Psoas muscle (tissue), 8 donors: ENCODE data around the gene UMODL1. TPM values are rescaled to one million over a fixed set of nuclear protein-coding genes. Genes with fewer than 3 reads are reported as not detected.

Experiments used
- ATAC-seq, 4 donors: fragments of 200-7000 bp; cut with Tn5 transposase; one replicate each; pipeline ENCODE4 v1.9.1; 2020; ENCODE audit warnings: moderate library complexity in 3 of 4, mild to moderate bottlenecking in 2 of 4
- DNase-seq, 2 donors: peaks; one replicate each; pipeline ENCODE4 v3.0.0-alpha.2; 2020
- H3K27ac ChIP-seq: fragments of 200-600 bp; one replicate; pipeline ENCODE4 v1.8.0; 2022
- H3K27me3 ChIP-seq, 3 donors: fragments of 200-600 bp in 1 of 3; one replicate each; pipeline versions ENCODE4 v1.6.1 to v1.8.0; 2013 to 2022; ENCODE audit warnings: low read length in 2 of 3, mild to moderate bottlenecking in 2 of 3, moderate library complexity in 1 of 3; ENCODE audit not compliant: insufficient read depth in 3 of 3
- H3K36me3 ChIP-seq, 2 donors: fragments of 200-600 bp in 1 of 2; one replicate each; pipeline versions ENCODE4 v1.6.1 to v1.8.0; 2013 to 2022; ENCODE audit warnings: low read depth in 1 of 2, mild to moderate bottlenecking in 1 of 2, moderate library complexity in 1 of 2; ENCODE audit not compliant: insufficient read depth in 1 of 2
- H3K4me1 ChIP-seq: fragments of 200-600 bp; one replicate; pipeline ENCODE4 v1.8.0; 2022
- H3K4me3 ChIP-seq: fragments of 200-600 bp; one replicate; pipeline ENCODE4 v1.8.0; 2022; ENCODE audit warnings: mild to moderate bottlenecking
- H3K9me3 ChIP-seq: fragments of 200-600 bp; one replicate; pipeline ENCODE4 v1.8.0; 2022
- WGBS, 3 donors: extraction: QIAGEN DNeasy Blood & Tissue Kit; methylation state at CpG; one replicate each; pipeline versions ENCODE4 v1.1.6 to v1.1.7; 2013; 5-methylcytosine and 5-hydroxymethylcytosine counted together
- intact Hi-C, 2 donors: fragments of 100-400 bp; cut with DNase I; formaldehyde crosslinking; loops; one replicate each; pipeline versions ENCODE4 v1.11.0 to v1.14.2; 2022
- polyA plus RNA-seq, 3 donors: library from polyadenylated mRNA; stranded (reverse); fragments of 200-250 nt; gene quantifications; one replicate each; pipeline ENCODE4 v1.2.3, GENCODE V29; 2013
- total RNA-seq, 4 donors: library from RNA; stranded (reverse); fragmentation: NEBNext Ultra II Directional in 2 of 4; extraction: Animal tissue kit (Norgen Biotek cat#: 25700) in 2 of 4; gene quantifications; one replicate each; pipeline versions ENCODE4 v1.2.1 to v1.2.4, GENCODE V29; 2021 to 2023
- TF ChIP-seq, protein P1 (sequence below): fragments of 200-600 bp; IDR thresholded peaks from one replicate; pipeline ENCODE4 v1.8.0; 2022; ENCODE audit warnings: antibody characterized with exemption
- donor health status: healthy with polysubstance abuse.
- donor health status: DM: no; HTN: no; CAD: no; lungs with moderate emphysema.
- donor health status: Bipolar disorder and iron deficiency.
- donor health status: healthy.
- donor health status: DM: yes; HTN: yes; CAD: no.
- donor health status: DM: no; HTN: no; CAD: no.
- donor health status: DM: no; HTN: no; CAD: no.
- donor health status: DM: yes; HTN: yes; CAD: no.

Gene UMODL1
- total and polyA plus RNA-seq, 7 donors, result not detected

- TF ChIP-seq, protein P1, sequence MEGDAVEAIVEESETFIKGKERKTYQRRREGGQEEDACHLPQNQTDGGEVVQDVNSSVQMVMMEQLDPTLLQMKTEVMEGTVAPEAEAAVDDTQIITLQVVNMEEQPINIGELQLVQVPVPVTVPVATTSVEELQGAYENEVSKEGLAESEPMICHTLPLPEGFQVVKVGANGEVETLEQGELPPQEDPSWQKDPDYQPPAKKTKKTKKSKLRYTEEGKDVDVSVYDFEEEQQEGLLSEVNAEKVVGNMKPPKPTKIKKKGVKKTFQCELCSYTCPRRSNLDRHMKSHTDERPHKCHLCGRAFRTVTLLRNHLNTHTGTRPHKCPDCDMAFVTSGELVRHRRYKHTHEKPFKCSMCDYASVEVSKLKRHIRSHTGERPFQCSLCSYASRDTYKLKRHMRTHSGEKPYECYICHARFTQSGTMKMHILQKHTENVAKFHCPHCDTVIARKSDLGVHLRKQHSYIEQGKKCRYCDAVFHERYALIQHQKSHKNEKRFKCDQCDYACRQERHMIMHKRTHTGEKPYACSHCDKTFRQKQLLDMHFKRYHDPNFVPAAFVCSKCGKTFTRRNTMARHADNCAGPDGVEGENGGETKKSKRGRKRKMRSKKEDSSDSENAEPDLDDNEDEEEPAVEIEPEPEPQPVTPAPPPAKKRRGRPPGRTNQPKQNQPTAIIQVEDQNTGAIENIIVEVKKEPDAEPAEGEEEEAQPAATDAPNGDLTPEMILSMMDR, result no peak
- H3K36me3 ChIP-seq, result no peaks in the 10 kb centered on the region
- DNase-seq, result no peak
- peaks cover 0 to 36% (median 2%) of the 10 kb centered on the region in 3 donors for H3K27me3 ChIP-seq
- no peaks in the 10 kb centered on the region for H3K4me1 ChIP-seq
- intact Hi-C loops, result no loop called here
- H3K9me3 ChIP-seq, result peaks cover 6% of the 10 kb centered on the region
- ATAC-seq, result no peak
- no peak overlapping the region for H3K4me3 ChIP-seq
- no peak overlapping the region for H3K27ac ChIP-seq
- WGBS, 3 donors, result 77 to 90% (median 83%) methylated on average over 9 of the region's 9 CpGs
Measured at GRCh38 chr21:42093186-42093585, 22.1 kb downstream of the UMODL1 start.

DNA sequence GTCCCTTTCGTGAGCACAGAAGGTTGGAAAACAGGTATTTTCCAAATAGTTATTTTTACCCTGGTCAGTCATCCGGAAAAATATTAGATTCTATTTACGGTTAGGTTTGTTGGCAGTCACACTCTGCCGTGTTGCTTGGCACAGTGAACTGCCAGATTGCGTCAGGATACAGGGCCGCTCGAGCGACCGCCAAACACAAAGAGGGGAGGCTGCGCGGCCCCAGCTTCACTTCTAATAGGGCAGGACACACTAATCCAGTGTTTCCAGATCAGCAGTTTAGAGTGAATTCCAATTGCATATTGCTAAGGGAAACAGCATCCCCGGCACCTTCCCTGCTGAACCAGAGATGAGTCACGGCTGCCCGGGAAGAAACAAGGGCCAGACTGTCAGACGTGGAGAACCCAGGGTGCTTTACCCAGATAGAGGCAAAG is 22.9 kb downstream of the UMODL1 start:
- WGBS, 3 donors, result 46 to 50% (median 50%) methylated on average over 15 of the region's 15 CpGs
- Histone ChIP-seq H3K27me3 (peaks cover 0 to 33% (median 2%) of the 10 kb centered on the region in 3 donors), H3K27ac (no peak overlapping the region), H3K36me3 (no peaks in the 10 kb centered on the region), H3K4me1 (no peaks in the 10 kb centered on the region), H3K4me3 (no peak overlapping the region), H3K9me3 (peaks cover 6% of the 10 kb centered on the region)
- ATAC-seq (peak; percentile 43 to 81 (median 74)), DNase-seq (peak in 1 of 2 donors; percentile 48)
- TF ChIP-seq, protein P1, result no peak
- intact Hi-C loops, result no loop called here

DNA sequence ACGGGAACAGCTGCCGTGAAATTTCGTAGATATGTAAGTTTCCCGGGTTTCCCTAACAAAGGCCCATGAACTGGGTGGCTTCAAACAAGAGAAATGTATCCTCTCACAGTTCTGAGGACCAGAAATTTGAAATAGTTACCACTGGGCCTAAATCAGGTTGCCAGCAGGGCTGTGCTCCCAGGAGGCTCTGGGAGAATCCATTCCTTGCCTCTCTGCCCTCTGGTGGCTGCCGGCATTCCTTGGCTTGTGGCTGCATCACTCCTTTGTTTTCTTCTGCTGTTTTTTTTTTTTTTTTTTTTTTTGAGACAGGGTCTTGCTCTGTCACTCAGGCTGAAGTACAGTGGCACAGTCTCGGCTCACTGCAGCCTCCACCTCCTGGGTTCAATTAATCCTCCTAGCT is 23.7 kb downstream of the UMODL1 start:
- ATAC-seq (no peak), DNase-seq (no peak)
- peaks cover 0 to 32% (median 2%) of the 10 kb centered on the region in 3 donors for H3K27me3 ChIP-seq
- WGBS, 3 donors, result 90 to 96% (median 93%) methylated on average over 6 of the region's 6 CpGs
- intact Hi-C loops, result no loop called here
- no peaks in the 10 kb centered on the region for H3K36me3 ChIP-seq
- H3K9me3 ChIP-seq, result peaks cover 6% of the 10 kb centered on the region
- H3K4me1 ChIP-seq, result no peaks in the 10 kb centered on the region
- H3K4me3 ChIP-seq, result no peak overlapping the region
- TF ChIP-seq, protein P1, result no peak
- no peak overlapping the region for H3K27ac ChIP-seq

DNA sequence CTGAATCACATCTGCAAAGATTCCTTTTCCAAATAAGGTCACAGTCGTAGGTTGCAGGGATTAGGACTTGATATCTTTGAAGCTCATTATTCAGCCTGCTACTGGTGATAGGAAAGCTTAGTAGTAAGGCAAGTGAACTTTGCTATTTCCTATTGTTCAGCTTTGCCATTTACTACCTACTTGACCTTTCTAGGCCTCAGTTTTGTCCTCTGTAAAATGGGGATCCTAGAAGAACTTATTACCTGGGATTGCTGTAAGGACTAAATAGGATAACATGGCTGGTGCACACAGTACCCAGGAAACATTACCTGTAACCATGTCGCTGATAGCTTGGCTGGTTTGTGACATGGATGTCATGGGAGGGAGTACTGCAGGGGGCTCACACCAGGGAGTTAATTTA is 24.5 kb downstream of the UMODL1 start:
- intact Hi-C loops, result no loop called here
- ATAC-seq, result no peak
- TF ChIP-seq, protein P1, result no peak
- H3K4me1 ChIP-seq, result no peaks in the 10 kb centered on the region
- no peak overlapping the region for H3K4me3 ChIP-seq
- H3K27me3 ChIP-seq, result peaks cover 0 to 32% (median 2%) of the 10 kb centered on the region in 3 donors
- WGBS, 3 donors, result 91 to 96% (median 92%) methylated on average over 2 of the region's 2 CpGs
- no peak overlapping the region for H3K27ac ChIP-seq
- no peak for DNase-seq
- H3K36me3 ChIP-seq, result no peaks in the 10 kb centered on the region
- H3K9me3 ChIP-seq, result peaks cover 6% of the 10 kb centered on the region

DNA sequence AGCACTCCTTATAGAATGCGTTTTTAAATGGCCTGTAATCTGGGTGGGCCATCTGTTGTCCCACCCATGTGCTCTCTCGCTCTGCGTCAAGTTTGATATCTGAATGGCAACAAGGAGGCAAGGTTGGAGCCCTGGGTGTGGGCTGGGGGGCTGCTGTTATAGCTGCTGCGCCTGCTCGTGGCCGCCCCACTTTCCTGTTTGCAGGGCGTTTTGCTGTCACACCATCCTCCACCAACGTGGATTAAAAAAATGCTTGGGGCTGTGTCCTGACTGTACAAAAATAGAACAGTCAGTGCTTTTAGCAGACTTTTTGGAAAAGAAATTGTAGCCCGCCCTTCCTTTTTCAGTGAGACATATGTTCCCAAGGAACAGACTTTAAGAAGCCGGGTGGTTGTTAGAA is 25.4 kb downstream of the UMODL1 start:
- TF ChIP-seq, protein P1, result no peak
- peaks cover 6% of the 10 kb centered on the region for H3K9me3 ChIP-seq
- peaks cover 0 to 29% (median 2%) of the 10 kb centered on the region in 3 donors for H3K27me3 ChIP-seq
- WGBS, 3 donors, result 57 to 68% (median 64%) methylated on average over 10 of the region's 10 CpGs
- H3K4me1 ChIP-seq, result no peaks in the 10 kb centered on the region
- H3K27ac ChIP-seq, result no peak overlapping the region
- intact Hi-C loops, result no loop called here
- no peaks in the 10 kb centered on the region for H3K36me3 ChIP-seq
- no peak for DNase-seq
- ATAC-seq, result no peak
- H3K4me3 ChIP-seq, result no peak overlapping the region
